Chondrocyte (in vitro differentiated cells): ENCODE results near the gene SPDL1. TPM values are rescaled to one million over a fixed set of nuclear protein-coding genes. Genes with fewer than 3 reads are reported as not detected.

ENCODE experiments used
- DNase-seq: peaks from one replicate; pipeline ENCODE4 v3.0.0; 2021; ENCODE audit warnings: mixed read lengths, low spot score
- H3K27ac Mint-ChIP-seq: one replicate; pipeline ENCODE4 v1.8.0; 2021; ENCODE audit warnings: mild to moderate bottlenecking, moderate library complexity, mixed read lengths; ENCODE audit not compliant: unreplicated experiment
- H3K27me3 Mint-ChIP-seq: 2 replicates; pipeline ENCODE4 v1.8.0; 2021; ENCODE audit warnings: low read depth, mixed read lengths
- H3K36me3 Mint-ChIP-seq: 2 replicates; pipeline ENCODE4 v1.8.0; 2021; ENCODE audit warnings: low read depth, mixed read lengths
- H3K4me1 Mint-ChIP-seq: 2 replicates; pipeline ENCODE4 v1.8.0; 2021; ENCODE audit warnings: low read depth, mild to moderate bottlenecking, mixed read lengths
- H3K4me3 Mint-ChIP-seq: one replicate; pipeline ENCODE4 v1.8.0; 2021; ENCODE audit warnings: mild to moderate bottlenecking, moderate library complexity, mixed read lengths; ENCODE audit not compliant: unreplicated experiment
- H3K9me3 Mint-ChIP-seq: 2 replicates; pipeline ENCODE4 v1.8.0; 2021; ENCODE audit warnings: low read depth, mixed read lengths
- long read RNA-seq: library from polyadenylated mRNA; stranded (forward); transcript quantifications from one replicate; pipeline ENCODE4 v2.0.0, GENCODE V29; 2021
- total RNA-seq: library from RNA; stranded (reverse); gene quantifications from 3 replicates; pipeline ENCODE4 v1.2.1, GENCODE V29; 2021
- TF ChIP-seq, protein P1 (sequence below): fragments of 200-600 bp; sonication (generic); IDR thresholded peaks from 2 replicates; pipeline ENCODE4 v1.5.0; 2021; ENCODE audit warnings: antibody characterized with exemption, mild to moderate bottlenecking, moderate library complexity

Gene SPDL1, protein sequence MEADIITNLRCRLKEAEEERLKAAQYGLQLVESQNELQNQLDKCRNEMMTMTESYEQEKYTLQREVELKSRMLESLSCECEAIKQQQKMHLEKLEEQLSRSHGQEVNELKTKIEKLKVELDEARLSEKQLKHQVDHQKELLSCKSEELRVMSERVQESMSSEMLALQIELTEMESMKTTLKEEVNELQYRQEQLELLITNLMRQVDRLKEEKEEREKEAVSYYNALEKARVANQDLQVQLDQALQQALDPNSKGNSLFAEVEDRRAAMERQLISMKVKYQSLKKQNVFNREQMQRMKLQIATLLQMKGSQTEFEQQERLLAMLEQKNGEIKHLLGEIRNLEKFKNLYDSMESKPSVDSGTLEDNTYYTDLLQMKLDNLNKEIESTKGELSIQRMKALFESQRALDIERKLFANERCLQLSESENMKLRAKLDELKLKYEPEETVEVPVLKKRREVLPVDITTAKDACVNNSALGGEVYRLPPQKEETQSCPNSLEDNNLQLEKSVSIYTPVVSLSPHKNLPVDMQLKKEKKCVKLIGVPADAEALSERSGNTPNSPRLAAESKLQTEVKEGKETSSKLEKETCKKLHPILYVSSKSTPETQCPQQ
- 21.4 to 42.1 TPM (median 22.3 TPM) in 3 replicates for total RNA-seq
- long read RNA-seq, transcript SPDL1-201 (12 exons, 2,668 nt): major isoform, 65 of 86 reads
- long read RNA-seq, partial matches to known transcripts: 5 of 86 reads
- long read RNA-seq, other reads (novel, unspliced or antisense): 16 of 86 reads

DNA sequence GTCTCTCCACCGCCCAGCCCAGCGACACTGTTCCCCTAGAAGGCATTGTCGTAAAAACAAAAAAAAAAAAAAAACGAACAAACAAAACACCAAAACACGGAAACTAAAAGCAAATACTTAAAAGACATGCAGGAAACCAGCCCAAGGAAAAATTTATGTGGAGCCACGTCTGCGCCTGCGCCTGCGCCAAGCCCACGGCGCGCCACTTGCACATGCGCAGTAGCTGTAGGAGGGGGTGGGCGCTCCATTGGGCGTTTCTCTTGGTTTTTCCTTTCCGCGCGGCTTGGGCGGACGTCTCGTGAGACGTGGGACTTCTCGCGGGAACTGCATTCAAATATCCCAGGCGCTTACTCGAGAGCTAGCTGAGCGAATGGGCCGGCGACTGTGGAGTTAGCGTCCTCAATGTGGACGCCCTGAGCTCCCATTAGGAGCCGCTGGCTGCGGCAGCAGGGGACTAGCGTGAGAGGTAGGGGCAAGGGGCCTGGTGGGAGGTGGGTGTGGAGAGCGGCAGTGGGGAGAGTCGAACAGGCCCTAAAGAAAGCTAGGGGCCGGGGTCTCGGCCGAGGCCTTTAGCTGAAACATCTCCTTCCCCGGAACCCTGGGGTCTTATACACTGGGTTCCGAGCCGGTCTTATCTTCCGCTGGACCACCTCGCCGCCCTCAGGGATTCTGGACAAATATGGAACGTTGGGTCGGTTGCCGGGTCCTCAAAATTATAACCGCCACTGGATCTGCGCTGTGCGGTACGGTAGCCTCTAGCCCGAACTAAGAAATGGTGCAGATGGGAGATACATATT is at the start of gene SPDL1:
TSS of gene SPDL1 (plus strand) at position 350 of the 797 bp plus-strand sequence. CDS start 4,644 bp downstream, outside the sequence.
- Mint-ChIP-seq H3K27me3 (no peaks in the 10 kb centered on the region), H3K4me3 (peak within 1 kb of the TSS; percentile 99), H3K27ac (peak within 1 kb of the TSS; percentile 98), H3K4me1 (peaks cover 47% of the 10 kb centered on the region), H3K36me3 (peaks cover 2% of the 10 kb centered on the region), H3K9me3 (no peaks in the 10 kb centered on the region)
- TF ChIP-seq, protein P1, sequence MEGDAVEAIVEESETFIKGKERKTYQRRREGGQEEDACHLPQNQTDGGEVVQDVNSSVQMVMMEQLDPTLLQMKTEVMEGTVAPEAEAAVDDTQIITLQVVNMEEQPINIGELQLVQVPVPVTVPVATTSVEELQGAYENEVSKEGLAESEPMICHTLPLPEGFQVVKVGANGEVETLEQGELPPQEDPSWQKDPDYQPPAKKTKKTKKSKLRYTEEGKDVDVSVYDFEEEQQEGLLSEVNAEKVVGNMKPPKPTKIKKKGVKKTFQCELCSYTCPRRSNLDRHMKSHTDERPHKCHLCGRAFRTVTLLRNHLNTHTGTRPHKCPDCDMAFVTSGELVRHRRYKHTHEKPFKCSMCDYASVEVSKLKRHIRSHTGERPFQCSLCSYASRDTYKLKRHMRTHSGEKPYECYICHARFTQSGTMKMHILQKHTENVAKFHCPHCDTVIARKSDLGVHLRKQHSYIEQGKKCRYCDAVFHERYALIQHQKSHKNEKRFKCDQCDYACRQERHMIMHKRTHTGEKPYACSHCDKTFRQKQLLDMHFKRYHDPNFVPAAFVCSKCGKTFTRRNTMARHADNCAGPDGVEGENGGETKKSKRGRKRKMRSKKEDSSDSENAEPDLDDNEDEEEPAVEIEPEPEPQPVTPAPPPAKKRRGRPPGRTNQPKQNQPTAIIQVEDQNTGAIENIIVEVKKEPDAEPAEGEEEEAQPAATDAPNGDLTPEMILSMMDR: no peak
- DNase-seq: peak; percentile 96

DNA sequence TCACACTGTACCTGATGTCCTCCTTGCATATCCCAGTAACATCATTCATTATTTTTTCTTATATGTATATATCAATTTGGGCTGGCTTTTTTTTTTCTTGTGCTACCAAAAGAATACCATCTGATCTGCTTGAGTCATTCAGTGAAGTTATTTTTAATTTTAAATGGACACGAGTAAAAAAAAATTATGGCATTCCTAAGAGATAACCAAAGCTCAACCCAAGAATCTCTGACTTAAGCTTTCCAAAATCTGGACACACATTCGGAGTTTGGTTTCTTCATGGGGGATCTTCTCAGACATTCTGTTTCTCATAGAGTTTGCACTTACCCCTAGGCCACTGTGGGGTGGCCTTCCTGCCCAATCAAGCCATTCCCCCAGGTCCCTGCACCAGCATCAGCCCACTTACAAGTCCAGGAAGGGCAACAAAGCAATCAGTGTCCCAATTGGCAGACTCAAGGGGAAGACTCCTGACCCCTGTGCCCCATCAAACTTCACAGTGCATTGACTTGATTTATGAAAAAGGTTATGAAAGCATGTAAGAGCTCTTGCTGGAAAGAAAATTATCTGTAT is 49.2 kb upstream of the SPDL1 start:
- no peaks in the 10 kb centered on the region for H3K9me3 Mint-ChIP-seq
- DNase-seq: no peak

DNA sequence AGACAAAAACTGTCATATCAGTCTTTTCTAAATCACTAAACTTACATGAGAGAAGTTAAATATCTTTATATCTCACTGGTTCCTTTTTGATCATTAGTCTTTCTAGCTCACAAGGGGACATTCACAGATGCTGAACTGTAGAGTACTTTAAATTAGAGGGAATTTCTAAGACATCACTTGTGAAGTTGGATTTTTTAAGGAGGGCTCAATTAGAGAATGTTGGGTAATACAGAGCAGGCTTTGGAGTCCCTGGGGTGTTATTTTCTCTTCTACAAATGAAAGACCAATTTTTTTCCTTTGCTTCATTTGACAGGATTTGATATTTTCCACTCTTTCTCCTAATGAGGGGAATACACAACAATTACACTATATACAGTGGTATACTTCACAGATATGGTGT is 48.6 kb upstream of the SPDL1 start:
- Mint-ChIP-seq H3K4me3 (no peak overlapping the region), H3K4me1 (peaks cover 6% of the 10 kb centered on the region), H3K9me3 (no peaks in the 10 kb centered on the region), H3K27ac (no peak overlapping the region), H3K27me3 (peaks cover 14% of the 10 kb centered on the region), H3K36me3 (no peaks in the 10 kb centered on the region)
- no peak for DNase-seq
- TF ChIP-seq, protein P1: no peak

More for the DNA sequence above, 49.2 kb upstream of the SPDL1 start:
- Mint-ChIP-seq H3K4me1 (peaks cover 6% of the 10 kb centered on the region), H3K27ac (no peak overlapping the region), H3K4me3 (no peak overlapping the region), H3K36me3 (no peaks in the 10 kb centered on the region), H3K27me3 (peaks cover 19% of the 10 kb centered on the region)
- TF ChIP-seq, protein P1: no peak

DNA sequence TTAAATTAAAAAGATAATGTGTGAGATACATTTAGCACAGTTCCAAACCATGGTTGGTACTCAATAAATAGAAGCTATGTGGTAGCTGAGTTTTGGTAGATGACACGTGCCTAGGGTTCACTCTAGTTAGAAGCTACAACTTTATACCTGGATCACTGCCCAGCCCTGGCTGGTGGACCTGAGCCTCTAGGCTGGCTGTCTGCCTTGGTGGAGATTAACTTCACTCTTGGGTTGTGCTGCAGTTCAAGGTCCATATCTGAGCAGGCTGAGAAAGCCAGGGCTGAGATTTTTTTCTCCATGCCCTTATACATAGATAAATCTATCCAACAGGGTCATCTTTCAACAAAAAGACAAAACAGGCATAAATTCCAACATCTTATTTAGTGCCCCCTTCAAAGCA is 44.6 kb upstream of the SPDL1 start:
- Mint-ChIP-seq H3K36me3 (peaks cover 3% of the 10 kb centered on the region), H3K27me3 (peaks cover 1% of the 10 kb centered on the region), H3K4me3 (no peak overlapping the region), H3K4me1 (peaks cover 6% of the 10 kb centered on the region), H3K27ac (no peak overlapping the region), H3K9me3 (peaks cover 13% of the 10 kb centered on the region)
- TF ChIP-seq, protein P1: no peak
- no peak for DNase-seq
